GM10266 (cell line): Measurements from ENCODE around the gene TENT4B.
A peak's percentile ranks its signal among the peaks of the same experiment; 100 is the strongest.

Source experiments
- DNase-seq: peaks from one replicate; pipeline ENCODE4 v3.0.0; 2012; ENCODE audit errors: extremely low spot score
- TF ChIP-seq, protein P1 (sequence below): IDR thresholded peaks from 2 replicates; pipeline ENCODE4 v1.5.1; 2012; ENCODE audit warnings: mild to moderate bottlenecking, low read depth; ENCODE audit not compliant: control insufficient read depth, insufficient read depth; ENCODE audit errors: missing control alignments

TENT4B gene

DNA sequence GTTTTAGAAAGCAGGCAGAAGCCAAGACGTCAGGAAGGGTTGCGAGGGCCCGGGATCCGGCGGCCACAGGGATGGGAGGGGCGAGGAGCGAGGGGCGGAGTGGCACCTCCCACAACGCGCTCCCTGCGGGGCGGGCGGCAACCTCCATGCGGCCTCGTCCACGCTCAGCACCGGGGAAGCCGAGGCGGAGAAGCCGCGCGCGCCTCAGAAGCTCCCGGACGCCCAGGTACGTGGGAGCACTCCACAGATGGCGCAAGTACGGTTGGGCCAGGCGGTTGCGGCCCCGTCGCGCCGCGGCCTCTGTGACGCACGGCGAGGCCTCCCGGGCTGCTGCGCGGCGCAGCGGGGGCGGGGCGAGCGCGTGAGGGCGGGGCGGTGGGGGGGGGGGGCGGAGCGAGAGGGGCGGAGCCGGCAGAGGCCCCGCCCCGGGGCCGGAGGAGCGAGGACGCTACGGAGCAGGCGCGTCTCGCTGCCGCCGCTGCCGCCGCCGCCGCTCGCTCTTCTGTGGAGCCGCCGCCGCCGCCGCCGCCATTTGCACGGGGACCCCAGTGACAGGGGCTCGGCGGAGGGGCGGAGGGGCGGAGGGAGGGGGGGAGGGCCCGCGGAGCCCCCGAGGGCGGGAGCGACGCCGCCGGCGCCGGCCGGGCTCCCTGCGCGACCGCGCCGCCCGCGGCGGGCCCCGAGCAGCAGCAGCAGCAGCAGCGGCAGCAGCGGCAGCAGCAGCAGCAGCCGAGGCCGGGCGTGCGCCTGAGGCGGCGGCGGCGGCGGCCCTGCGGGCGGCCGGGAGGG, at the start of gene TENT4B:
TSS of gene TENT4B (plus strand) at position 500 of the 789 bp plus-strand sequence. CDS start 316 bp downstream, outside the sequence.
- peak; percentile 99 for DNase-seq
- TF ChIP-seq, protein P1, sequence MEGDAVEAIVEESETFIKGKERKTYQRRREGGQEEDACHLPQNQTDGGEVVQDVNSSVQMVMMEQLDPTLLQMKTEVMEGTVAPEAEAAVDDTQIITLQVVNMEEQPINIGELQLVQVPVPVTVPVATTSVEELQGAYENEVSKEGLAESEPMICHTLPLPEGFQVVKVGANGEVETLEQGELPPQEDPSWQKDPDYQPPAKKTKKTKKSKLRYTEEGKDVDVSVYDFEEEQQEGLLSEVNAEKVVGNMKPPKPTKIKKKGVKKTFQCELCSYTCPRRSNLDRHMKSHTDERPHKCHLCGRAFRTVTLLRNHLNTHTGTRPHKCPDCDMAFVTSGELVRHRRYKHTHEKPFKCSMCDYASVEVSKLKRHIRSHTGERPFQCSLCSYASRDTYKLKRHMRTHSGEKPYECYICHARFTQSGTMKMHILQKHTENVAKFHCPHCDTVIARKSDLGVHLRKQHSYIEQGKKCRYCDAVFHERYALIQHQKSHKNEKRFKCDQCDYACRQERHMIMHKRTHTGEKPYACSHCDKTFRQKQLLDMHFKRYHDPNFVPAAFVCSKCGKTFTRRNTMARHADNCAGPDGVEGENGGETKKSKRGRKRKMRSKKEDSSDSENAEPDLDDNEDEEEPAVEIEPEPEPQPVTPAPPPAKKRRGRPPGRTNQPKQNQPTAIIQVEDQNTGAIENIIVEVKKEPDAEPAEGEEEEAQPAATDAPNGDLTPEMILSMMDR: no peak

DNA sequence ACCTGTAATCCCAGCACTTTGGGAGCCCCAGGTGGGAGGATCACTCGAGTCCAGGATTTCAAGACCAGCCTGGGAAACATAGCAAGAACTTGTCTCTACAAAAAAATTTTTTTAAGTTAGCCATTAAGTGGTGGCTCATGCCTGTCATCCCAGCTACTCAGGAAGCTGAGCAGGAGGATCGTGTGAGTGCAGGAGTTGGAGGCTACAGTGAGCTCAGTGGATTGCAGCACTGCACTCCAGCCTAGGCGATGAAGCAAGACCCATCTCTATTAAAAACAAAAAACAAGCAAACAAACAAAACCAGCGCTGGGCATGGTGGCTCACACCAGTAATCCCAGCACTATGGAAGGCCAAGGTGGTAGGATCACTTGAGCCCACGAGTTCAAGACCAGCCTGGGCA, 49.3 kb upstream of the TENT4B start:
- TF ChIP-seq, protein P1: no peak
- no peak for DNase-seq

DNA sequence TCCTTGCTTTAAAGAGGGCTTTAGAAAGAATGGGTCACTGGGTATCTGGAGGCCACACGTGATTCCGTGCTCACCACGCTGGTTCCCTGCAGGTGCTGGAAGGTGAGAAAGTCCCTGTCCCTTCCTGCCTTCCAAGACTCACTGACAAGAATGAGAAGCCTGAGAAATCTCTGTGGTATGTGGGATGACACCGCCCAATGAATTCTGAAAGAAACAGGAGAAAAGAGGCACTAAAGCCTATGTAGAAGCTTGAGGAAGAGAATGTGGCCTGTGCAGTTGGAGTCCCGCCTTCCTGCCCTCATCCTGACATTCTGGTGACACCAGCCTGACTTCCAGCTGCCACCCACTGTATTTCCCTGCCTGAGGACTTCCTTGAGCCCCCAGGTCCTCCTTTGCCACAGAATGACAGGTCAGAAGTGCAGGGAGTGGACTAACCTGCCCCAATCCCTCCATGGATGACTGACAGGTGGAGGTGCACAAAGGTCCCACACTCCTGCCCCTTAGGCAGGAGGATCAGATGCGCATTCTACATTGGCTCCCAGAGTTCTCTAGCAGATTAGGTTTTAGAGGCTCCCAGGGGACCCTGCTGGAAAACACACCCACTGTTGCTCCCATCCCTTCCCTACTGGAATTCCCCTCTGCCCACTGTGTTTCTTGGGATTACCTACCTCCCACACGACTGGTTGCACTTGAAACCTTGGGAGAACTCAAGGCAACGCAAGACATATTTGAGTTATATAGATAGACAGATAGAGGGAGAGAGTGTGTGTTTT, 38.6 kb upstream of the TENT4B start:
- DNase-seq: no peak
- TF ChIP-seq, protein P1: no peak

DNA sequence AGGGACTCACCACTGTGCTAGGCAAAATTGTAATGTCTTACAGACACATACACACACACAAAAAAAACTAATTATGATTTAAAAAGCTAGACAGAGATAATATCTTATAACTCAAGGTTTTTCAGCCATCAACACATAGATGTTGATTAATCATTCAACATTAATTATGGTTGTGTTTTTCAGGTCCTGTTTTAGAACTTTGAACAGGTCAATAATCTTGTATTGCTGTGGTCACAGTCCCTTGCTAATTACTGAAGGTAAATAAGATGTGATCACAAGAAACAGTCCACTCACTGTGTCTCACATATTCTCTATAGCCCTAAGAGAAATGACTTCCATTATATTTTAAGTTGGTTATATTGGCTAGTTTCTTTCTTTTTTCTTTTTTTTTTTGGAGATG, 32.4 kb upstream of the TENT4B start:
- no peak for DNase-seq
- TF ChIP-seq, protein P1: no peak

DNA sequence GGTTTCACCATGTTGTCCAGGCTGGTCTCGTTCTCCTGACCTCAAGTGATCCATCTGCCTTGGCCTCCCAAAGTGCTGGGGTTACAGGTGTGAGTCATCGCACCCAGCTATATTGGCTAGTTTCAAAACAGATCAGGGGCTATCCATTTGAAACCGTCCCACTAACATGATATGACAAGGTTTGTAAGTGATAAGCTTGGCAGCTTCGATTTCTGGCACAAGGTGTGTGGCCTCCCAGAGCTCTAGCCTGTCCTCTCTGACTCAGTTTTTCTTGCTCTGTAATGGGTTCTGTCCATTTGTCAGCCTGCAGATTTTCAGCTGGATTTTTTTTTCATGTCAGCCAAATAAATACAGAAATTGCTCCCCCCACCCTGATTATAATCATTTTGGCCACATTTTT, 31.8 kb upstream of the TENT4B start:
- TF ChIP-seq, protein P1: no peak
- DNase-seq: peak; percentile 17

DNA sequence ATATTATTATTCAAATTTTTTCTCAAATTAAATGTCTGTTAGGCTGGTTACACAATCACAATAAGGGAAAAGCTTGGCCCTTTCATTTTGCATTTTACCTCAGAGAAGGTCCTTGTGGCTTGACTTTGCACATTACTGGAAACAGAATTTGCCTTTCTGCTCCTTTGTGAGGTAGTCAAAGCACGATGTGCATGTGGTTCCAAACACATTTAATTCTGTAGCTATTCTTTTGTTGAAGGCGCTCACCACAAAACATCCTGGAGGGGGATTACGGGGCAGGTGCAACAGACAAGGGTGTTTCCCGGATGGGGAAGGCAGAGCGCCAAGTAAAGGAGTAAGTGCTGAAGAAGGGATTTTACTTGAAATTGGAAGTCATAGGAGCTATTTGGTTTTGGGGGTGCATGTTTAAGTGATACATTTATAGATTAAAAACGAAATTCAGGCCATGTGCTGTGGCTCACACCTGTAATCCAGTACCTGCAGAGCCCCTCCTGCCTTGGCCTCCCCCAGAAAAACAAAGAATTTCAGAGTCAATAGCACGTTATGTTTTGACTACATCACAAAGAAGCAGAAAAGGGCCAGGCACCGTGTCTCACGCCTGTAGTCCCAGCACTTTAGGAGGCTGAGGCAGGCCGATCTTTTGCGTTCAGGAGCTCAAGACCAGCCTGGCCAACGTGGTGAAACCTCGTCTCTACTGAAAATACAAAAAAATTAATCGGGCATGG, 31.2 kb upstream of the TENT4B start:
- peak; percentile 47 for DNase-seq
- TF ChIP-seq, protein P1: no peak

DNA sequence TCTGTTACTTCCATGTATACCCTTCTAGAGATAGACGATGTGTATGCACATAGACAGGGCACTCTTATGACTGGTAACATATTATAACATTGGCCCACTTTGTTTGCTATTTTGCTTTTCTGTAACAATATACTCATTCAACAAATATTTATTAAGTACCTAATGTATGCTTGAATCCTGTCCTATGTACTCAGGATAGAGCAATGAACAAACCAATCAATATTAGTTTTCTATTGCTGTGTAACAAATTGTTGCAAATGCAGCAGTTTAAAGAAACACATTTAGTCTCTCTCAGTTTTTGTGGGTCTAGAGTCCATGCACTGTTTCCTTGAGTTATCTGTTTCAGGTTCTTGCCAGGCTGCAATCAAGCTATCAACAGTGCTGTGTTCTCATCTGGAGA, 29.7 kb upstream of the TENT4B start:
- TF ChIP-seq, protein P1: no peak

More for the DNA sequence above, 29.7 kb upstream of the TENT4B start:
- no peak for DNase-seq
